ENCODE measurements around the gene ACOT7. TPM values are rescaled to one million over a fixed set of nuclear protein-coding genes. Genes with fewer than 3 reads are reported as not detected.

ACOT7 gene
- total RNA-seq, 1 donor from 2014 or later = 21.8 TPM

- DNase-seq (ENCODE audit: low read depth in 2 of 2) = peak; percentile 36 to 64
Measured at GRCh38 chr1:6347641-6348487, 45.7 kb downstream of the ACOT7 start.

GRCh38 chr1:6345460-6345859 lies 48.1 kb downstream of the ACOT7 start:
- DNase-seq (ENCODE audit: low read depth in 2 of 2) = no peak

DNA sequence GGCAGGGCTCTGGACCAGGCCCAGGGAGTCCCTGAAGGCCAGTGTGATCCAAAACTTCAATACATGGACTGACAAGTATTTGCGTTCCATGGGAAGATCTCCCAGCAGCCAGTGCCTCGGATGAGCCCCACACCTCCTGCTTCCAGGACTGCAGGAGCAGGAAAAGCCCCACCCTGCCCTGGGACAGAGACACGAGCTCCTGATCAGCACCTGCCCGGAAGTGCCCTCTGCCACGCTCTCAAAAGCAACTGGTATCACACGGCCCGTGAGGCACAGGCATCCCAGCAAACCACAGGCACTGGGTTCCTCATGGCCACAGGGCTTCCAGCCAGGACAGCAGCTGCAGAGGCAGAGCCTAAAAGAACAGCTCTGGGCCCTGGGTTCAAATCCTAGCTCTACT lies 48.6 kb downstream of the ACOT7 start:
- DNase-seq (ENCODE audit: low read depth in 2 of 2) = no peak

- DNase-seq (ENCODE audit: low read depth in 2 of 2) = peak; percentile 37 to 61
Measured at GRCh38 chr1:6343506-6344405, 49.8 kb downstream of the ACOT7 start.

GRCh38 chr1:6342056-6342455 lies 51.5 kb downstream of the ACOT7 start:
- no peak for DNase-seq (ENCODE audit: low read depth in 2 of 2)

DNA sequence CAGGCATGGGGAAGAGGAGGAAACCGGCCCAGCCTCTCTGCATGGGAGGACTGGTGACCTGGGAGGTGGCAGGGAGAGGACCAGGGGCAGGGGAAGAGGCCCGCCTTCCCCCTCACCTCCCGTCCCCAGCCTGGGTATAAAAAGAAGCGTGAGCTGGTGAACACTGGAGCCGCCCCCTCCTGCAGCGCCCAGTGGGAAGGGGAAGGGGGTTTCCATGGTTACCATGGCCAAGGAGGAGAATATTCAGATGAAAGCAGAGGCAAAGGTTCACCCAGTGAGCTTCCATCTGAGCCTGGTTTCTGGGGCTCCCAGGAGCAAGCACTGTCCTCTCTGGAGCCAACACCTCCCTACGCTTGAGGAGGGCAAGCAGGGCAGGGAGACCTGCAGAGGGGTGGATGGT lies 54.9 kb downstream of the ACOT7 start:
- no peak for DNase-seq (ENCODE audit: low read depth in 2 of 2)

DNA sequence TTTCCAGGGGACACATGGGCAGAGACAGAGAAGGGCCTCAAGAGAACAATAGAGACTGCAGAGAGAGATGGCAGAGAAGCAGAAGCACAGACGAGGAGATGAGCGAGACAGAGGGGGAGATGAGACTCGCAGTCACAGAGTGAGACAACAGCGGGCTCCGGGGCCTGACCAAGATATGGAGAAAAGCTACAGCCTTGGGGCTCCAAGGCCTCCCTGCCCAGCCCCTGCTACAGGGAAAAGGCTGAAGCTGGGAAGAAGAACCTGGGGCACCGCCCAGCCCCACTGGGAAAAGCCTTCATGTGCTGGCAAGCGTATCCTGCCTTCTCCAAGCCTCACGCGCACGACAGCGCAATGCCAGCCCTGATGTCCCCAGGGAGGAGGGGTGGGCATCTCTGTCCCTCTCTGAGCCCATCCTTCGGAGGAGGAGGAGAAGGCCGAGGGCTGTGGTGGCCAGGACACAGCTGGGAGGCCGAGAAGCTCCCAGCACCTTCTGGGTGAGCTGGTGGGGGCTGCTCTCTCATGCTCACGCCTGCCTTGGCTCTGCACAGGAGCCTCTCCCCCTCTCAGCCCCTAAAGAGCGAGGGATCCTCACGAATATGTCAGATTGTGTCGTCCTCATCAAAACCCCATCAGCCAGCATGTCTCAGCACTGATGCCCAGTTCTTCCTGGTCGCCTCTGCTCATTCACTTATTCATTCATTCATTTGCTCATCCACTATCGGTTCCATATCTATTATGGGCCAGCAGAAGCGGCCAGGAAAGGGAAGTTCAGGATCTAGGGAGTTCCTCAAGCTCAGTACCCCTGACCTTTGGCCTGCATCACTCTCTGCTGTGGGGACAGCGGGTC lies 56.6 kb downstream of the ACOT7 start:
- DNase-seq (ENCODE audit: low read depth in 2 of 2) = no peak

DNA sequence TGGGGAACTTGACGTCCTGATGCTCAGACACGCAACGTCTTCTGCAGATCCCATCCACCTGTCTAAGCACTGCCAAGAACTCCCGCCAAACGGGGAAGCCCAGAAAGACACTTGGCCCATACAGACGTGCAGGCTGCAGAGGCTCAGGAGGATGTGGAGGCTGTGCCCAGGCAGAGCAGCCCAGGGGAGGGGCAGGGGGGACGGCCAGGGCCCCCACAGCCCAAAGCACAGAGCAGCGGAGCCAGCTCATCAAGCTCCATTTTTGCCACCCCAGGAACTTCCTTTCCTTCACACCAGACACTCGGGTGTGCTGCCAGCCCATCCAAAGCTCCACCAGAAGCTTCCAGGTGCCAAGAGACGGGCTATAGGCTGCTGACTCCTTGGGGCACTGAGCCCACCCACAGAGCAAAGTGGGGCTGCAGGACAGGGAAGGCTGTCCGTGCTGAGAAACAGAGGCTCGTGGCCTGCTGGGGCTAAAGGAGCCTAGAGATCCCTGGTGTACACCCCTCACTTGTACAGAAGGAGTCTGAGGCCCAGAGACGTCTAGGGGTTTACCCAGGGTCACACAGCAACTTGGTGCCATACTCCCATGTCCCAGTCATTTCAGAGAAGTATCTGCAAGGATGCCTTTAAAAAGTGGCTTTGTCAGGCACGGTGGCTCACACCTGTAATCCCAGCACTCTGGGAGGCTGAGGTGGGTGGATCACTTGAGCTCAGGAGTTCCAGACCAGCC lies 59.1 kb downstream of the ACOT7 start:
- no peak for DNase-seq (ENCODE audit: low read depth in 2 of 2)

DNA sequence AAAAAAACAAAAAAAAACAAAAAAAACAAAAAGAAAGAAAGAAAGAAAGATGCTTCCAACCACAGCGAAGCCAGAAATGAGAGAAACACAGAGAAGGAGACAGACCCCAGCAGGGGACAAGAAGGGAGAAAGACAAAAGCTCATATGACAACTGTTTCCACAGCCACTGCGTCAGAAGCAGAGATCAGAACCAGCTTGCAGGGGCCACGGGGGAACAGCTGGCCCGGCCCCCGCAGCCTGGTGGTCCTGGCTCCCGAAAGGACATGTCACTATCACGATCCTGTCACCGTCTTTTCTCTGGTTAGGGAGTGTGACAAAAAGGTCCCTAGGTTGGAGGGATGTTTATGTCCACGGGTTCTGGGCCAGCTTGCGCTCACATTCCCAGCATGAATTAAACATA lies 60.7 kb downstream of the ACOT7 start:
- DNase-seq (ENCODE audit: low read depth in 2 of 2) = no peak

- DNase-seq (ENCODE audit: low read depth in 2 of 2) = no peak
Measured at GRCh38 chr1:6331543-6332273, 61.9 kb downstream of the ACOT7 start.

GRCh38 chr1:6330410-6330911 lies 63.1 kb downstream of the ACOT7 start:
- no peak for DNase-seq (ENCODE audit: low read depth in 2 of 2)

GRCh38 chr1:6329851-6330250 lies 63.7 kb downstream of the ACOT7 start:
- no peak for DNase-seq (ENCODE audit: low read depth in 2 of 2)

GRCh38 chr1:6329396-6329795 lies 64.2 kb downstream of the ACOT7 start:
- no peak for DNase-seq (ENCODE audit: low read depth in 2 of 2)

- DNase-seq (ENCODE audit: low read depth in 2 of 2) = no peak
Measured at GRCh38 chr1:6328696-6329095, 64.9 kb downstream of the ACOT7 start.

- DNase-seq (ENCODE audit: low read depth in 2 of 2) = no peak
Measured at GRCh38 chr1:6328091-6328490, 65.5 kb downstream of the ACOT7 start.

DNA sequence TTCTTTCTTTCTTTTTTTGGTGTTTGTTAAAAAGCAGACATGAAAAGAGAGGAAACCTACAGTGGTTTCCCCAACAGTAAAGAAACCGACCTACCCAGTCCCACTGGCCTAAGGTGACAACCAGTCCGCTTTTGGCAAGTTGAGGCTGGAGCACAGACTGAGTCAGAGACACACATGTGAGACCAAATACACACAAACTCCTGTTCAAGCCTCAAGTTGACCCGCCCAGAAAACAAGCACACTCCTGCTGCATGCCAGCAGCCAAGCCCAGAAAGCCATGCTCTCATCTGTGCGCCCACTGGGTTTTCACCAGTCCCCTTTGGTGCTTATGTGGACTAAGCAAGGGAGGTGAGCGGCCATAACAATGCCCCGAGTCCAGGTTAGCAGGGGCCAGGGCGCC lies 68.1 kb downstream of the ACOT7 start:
- no peak for DNase-seq (ENCODE audit: low read depth in 2 of 2)

GRCh38 chr1:6322161-6322560 lies 71.4 kb downstream of the ACOT7 start:
- DNase-seq (ENCODE audit: low read depth in 2 of 2) = no peak

DNA sequence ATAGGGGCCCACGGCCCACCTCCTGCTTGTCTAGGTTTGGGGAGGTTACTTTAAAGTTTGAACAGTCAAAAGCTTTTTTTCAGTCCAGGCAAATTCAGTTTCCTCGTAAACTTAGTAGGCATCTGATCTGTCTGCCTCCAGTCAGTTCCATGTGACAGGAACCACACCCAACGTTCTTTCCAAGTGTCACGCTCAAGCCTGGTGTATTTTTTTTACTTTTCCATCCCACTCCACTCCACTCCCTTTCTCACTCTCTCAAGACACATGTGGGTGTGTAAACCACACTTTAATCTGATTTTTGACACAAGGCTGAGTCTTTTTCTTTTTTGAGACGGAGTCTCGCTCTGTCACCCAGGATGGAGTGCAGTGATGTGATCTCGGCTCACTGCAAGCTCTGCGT lies 72.4 kb downstream of the ACOT7 start:
- DNase-seq (ENCODE audit: low read depth in 2 of 2) = no peak

DNA sequence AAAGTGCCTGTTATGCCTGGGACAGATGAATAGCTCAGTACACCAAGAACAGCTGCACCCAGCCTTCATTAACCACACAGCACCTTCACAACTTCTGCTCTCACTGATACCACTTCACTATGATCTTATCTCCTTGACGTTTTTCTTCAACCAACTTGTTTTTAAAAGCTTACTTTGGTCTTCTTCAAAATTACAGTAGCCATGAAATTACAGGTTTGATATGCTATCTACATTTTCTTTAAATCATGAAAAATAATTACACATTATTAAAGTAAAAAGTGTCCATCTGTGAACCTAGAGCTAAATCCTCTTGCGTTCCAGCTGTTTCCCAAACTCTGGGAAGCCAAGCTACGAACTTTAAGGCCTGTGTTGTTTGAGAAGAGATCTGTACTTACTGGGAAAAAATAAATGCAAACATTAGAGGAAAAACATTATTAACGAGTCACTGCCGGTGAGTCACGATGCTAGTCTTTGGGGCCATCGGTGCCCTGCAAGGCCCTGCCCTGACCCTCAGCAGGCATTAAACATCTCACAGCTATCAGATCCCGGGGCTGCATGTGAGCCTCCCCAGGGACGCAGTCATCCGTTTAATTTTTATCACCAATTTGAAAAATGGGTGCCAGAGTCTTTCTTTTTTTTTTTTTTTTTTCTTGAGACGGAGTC lies 76.3 kb downstream of the ACOT7 start:
- peak in 1 of 2 donors; percentile 47 for DNase-seq (ENCODE audit: low read depth in 2 of 2)
